ENCODE measurements around the gene NUTF2. TPM values are rescaled to one million over a fixed set of nuclear protein-coding genes. Genes with fewer than 3 reads are reported as not detected.
"Not testable (repeated sequence)": the region's sequence is repeated elsewhere in the genome, so short reads cannot be mapped to it uniquely, and the experiment has no call there.

Gene NUTF2
- total and polyA plus RNA-seq, 8 donors = 25.8 to 69.1 (median 40.2) TPM

- peaks cover 0 to 6% (median 0%) of the 10 kb centered on the region in 3 donors for H3K36me3 ChIP-seq
- H3K27ac ChIP-seq = no peak overlapping the region
- H3K9me3 ChIP-seq = no peaks in the 10 kb centered on the region
- no peak overlapping the region for H3K4me3 ChIP-seq
- intact Hi-C loops (cut with DNase I) = no loop called here
- H3K27me3 ChIP-seq = no peaks in the 10 kb centered on the region
- TF ChIP-seq CTCF (IDR thresholded peaks at IDR 0.05) = no peak
- no peak for FAIRE-seq
- no peak for DNase-seq
- 88 to 90% methylated on average over 6 of the region's 6 CpGs for WGBS, 2 donors
- no peak for ATAC-seq
- H3K4me1 ChIP-seq = peaks cover 14 to 16% (median 16%) of the 10 kb centered on the region in 3 donors
Observed at GRCh38 chr16:67861877-67862276, 15.1 kb downstream of the NUTF2 start.

- no peak for FAIRE-seq
- ATAC-seq = peak in 3 of 4 donors; percentile 14 to 44 (median 25)
- Histone ChIP-seq H3K27me3 (no peaks in the 10 kb centered on the region), H3K36me3 (peaks cover 0 to 6% (median 0%) of the 10 kb centered on the region in 3 donors), H3K4me1 (peaks cover 10 to 14% (median 11%) of the 10 kb centered on the region in 3 donors), H3K4me3 (no peak overlapping the region), H3K27ac (peak overlapping the region in 2 of 4 donors; percentile 12 to 31), H3K9me3 (no peaks in the 10 kb centered on the region)
- DNase-seq = no peak
- TF ChIP-seq CTCF (IDR thresholded peaks at IDR 0.05) = no peak
- WGBS, 2 donors = 86 to 90% methylated on average over 11 of the region's 11 CpGs
- intact Hi-C loops (cut with DNase I) = no loop called here
Observed at GRCh38 chr16:67862623-67863583, 16.2 kb downstream of the NUTF2 start.

- H3K9me3 ChIP-seq; FAIRE-seq; ATAC-seq; H3K4me3 ChIP-seq; H3K27me3 ChIP-seq; DNase-seq; H3K36me3 ChIP-seq; intact Hi-C loops (cut with DNase I): not testable (repeated sequence)
- H3K27ac ChIP-seq = peak overlapping the region in 1 of 4 donors; percentile 41
- peaks cover 8 to 16% (median 13%) of the 10 kb centered on the region in 3 donors for H3K4me1 ChIP-seq
- 94 to 95% methylated on average over 6 of the region's 6 CpGs for WGBS, 2 donors
Observed at GRCh38 chr16:67864044-67864443, 17.3 kb downstream of the NUTF2 start.

GRCh38 chr16:67864594-67864993 lies 17.9 kb downstream of the NUTF2 start:
- DNase-seq = no peak
- 87 to 88% methylated on average over 2 of the region's 2 CpGs for WGBS, 2 donors

More at GRCh38 chr16:67864594-67864993, 17.9 kb downstream of the NUTF2 start:
- no peak for TF ChIP-seq CTCF (IDR thresholded peaks at IDR 0.05)
- H3K4me3 ChIP-seq = no peak overlapping the region
- no peak for ATAC-seq
- H3K36me3 ChIP-seq = peaks cover 0 to 6% (median 2%) of the 10 kb centered on the region in 3 donors
- no peaks in the 10 kb centered on the region for H3K9me3 ChIP-seq
- H3K4me1 ChIP-seq = peaks cover 8 to 18% (median 13%) of the 10 kb centered on the region in 3 donors
- H3K27me3 ChIP-seq = no peaks in the 10 kb centered on the region
- no peak overlapping the region for H3K27ac ChIP-seq
- intact Hi-C loops (cut with DNase I) = no loop called here
- no peak for FAIRE-seq

Measured in pancreas (tissue), 10 donors.